H1 (cell line): ENCODE data around the gene CHI3L1. TPM values are rescaled to one million over a fixed set of nuclear protein-coding genes. Genes with fewer than 3 reads are reported as not detected.
A peak's percentile ranks its signal among the peaks of the same experiment; 100 is the strongest.

Source experiments
- CTCF ChIA-PET: fragments of 300-600 bp; sonication (Branson Sonifier 250); formaldehyde crosslinking; loops from one replicate; lab custom pipeline; 2021; ENCODE audit not compliant: partially characterized antibody; lab: Charles Lee
- POLR2A ChIA-PET: fragments of 300-600 bp; sonication (Branson Sonifier 250); formaldehyde crosslinking; loops from one replicate; lab custom pipeline; 2021; ENCODE audit warnings: inconsistent platforms; ENCODE audit not compliant: partially characterized antibody; lab: Charles Lee
- DNase-seq, 2 experiments: peaks; one replicate each; pipeline versions ENCODE4 v3.0.0 to v3.0.0-alpha.2; 2010 to 2022; ENCODE audit warnings: low spot score in 2 of 2, low read depth in 1 of 2, mixed read lengths in 1 of 2
- FAIRE-seq: peaks from 2 replicates; lab custom pipeline; 2011; peaks lifted over from hg19 to GRCh38; lab: Jason Lieb, UNC
- H2AFZ ChIP-seq: 2 replicates; pipeline ENCODE4 v1.8.1; 2012; ENCODE audit warnings: low read length, inconsistent platforms
- H2AK5ac ChIP-seq: 2 replicates; pipeline ENCODE4 v1.6.1; 2013; ENCODE audit warnings: low read depth, low read length
- H2BK120ac ChIP-seq: replicated peaks from 2 replicates; pipeline ENCODE3; 2013; ENCODE audit warnings: low read depth, low read length, inconsistent platforms
- H2BK12ac ChIP-seq: 2 replicates; pipeline ENCODE4 v1.6.1; 2013; ENCODE audit warnings: low read depth, low read length
- H2BK15ac ChIP-seq: 2 replicates; pipeline ENCODE4 v1.6.1; 2013; ENCODE audit warnings: low read length
- H2BK20ac ChIP-seq: 2 replicates; pipeline ENCODE4 v1.6.1; 2013; ENCODE audit warnings: low read length
- H2BK5ac ChIP-seq: 2 replicates; pipeline ENCODE4 v1.6.1; 2013; ENCODE audit warnings: low read depth, low read length
- H3K14ac ChIP-seq: 2 replicates; pipeline ENCODE4 v1.6.1; 2013; ENCODE audit warnings: inconsistent platforms; ENCODE audit not compliant: insufficient read length
- H3K18ac ChIP-seq: 2 replicates; pipeline ENCODE4 v1.6.1; 2013; ENCODE audit warnings: low read length; ENCODE audit errors: extremely low read depth
- H3K23ac ChIP-seq: 2 replicates; pipeline ENCODE4 v1.6.1; 2013; ENCODE audit warnings: inconsistent platforms; ENCODE audit not compliant: insufficient read length
- H3K23me2 ChIP-seq: 2 replicates; pipeline ENCODE4 v1.6.1; 2013; ENCODE audit warnings: low read depth, low read length
- H3K27ac ChIP-seq: 2 replicates; pipeline ENCODE4 v1.6.1; 2011; ENCODE audit warnings: low read depth, low read length, inconsistent platforms
- H3K27me3 ChIP-seq, 4 experiments: replicated peaks in 1 of 4; 1 replicate in 1 of 4; 2 replicates in 3 of 4; pipeline versions ENCODE4 v1.6.1 to v1.8.1; 2011 to 2013; ENCODE audit warnings: low read length in 3 of 4, mild to moderate bottlenecking in 3 of 4, inconsistent platforms in 2 of 4, mixed read lengths in 2 of 4, moderate library complexity in 1 of 4; ENCODE audit not compliant: control insufficient read depth in 3 of 4, insufficient read depth in 3 of 4; ENCODE audit errors: extremely low read depth in 1 of 4
- H3K36me3 ChIP-seq, 4 experiments: 2 replicates each; pipeline versions ENCODE4 v1.6.1 to v1.8.1; 2011 to 2013; ENCODE audit warnings: mild to moderate bottlenecking in 4 of 4, low read length in 3 of 4, moderate library complexity in 2 of 4, control low read depth in 1 of 4, inconsistent platforms in 1 of 4; ENCODE audit not compliant: insufficient read depth in 4 of 4, control insufficient read depth in 2 of 4
- H3K4ac ChIP-seq: replicated peaks from 2 replicates; pipeline ENCODE3; 2013; ENCODE audit warnings: low read length, low read depth, mixed read lengths, inconsistent platforms; ENCODE audit not compliant: insufficient read length
- H3K4me1 ChIP-seq, 4 experiments: replicated peaks in 1 of 4; 1 replicate in 1 of 4; 2 replicates in 3 of 4; pipeline versions ENCODE4 v1.6.1 to v1.8.1; 2011 to 2013; ENCODE audit warnings: low read length in 3 of 4, inconsistent platforms in 2 of 4, mixed read lengths in 1 of 4; ENCODE audit not compliant: insufficient read depth in 4 of 4, control insufficient read depth in 3 of 4
- H3K4me2 ChIP-seq, 2 experiments: 2 replicates each; pipeline versions ENCODE4 v1.6.1 to v1.8.1; 2011 to 2013; ENCODE audit warnings: low read depth in 2 of 2, low read length in 2 of 2, control low read depth in 1 of 2, inconsistent platforms in 1 of 2, mild to moderate bottlenecking in 1 of 2; ENCODE audit not compliant: insufficient read depth in 1 of 2
- H3K4me3 ChIP-seq, 4 experiments: fragments of 200-600, 300-600 bp in 1 of 4; sonication (generic), shearing (Covaris generic), sonication (Bioruptor Twin) in 1 of 4; 2 replicates each; pipeline versions ENCODE4 v1.5.1 to v1.8.1; 2011 to 2016; ENCODE audit warnings: low read length in 4 of 4, low read depth in 3 of 4, control low read depth in 2 of 4, inconsistent platforms in 2 of 4, mild to moderate bottlenecking in 2 of 4, mixed read lengths in 1 of 4, moderate library complexity in 1 of 4; ENCODE audit not compliant: insufficient read depth in 2 of 4; ENCODE audit errors: extremely low read depth in 1 of 4
- H3K56ac ChIP-seq: replicated peaks from 2 replicates; pipeline ENCODE3; 2013; ENCODE audit warnings: low read depth, mild to moderate bottlenecking, mixed read lengths, low read length, inconsistent platforms; ENCODE audit not compliant: insufficient read length
- H3K79me1 ChIP-seq: 2 replicates; pipeline ENCODE4 v1.6.1; 2013; ENCODE audit warnings: low read depth, low read length, control low read depth
- H3K79me2 ChIP-seq, 2 experiments: 2 replicates each; pipeline versions ENCODE4 v1.6.1 to v1.8.1; 2012 to 2013; ENCODE audit warnings: low read length in 2 of 2, mild to moderate bottlenecking in 2 of 2, inconsistent platforms in 1 of 2; ENCODE audit not compliant: insufficient read depth in 2 of 2, control insufficient read depth in 1 of 2
- H3K9ac ChIP-seq, 4 experiments: replicated peaks in 1 of 4; 1 replicate in 1 of 4; 2 replicates in 3 of 4; pipeline versions ENCODE4 v1.6.1 to v1.8.1; 2011 to 2013; ENCODE audit warnings: low read depth in 3 of 4, low read length in 3 of 4, control low read depth in 2 of 4, mild to moderate bottlenecking in 2 of 4, moderate library complexity in 2 of 4, inconsistent platforms in 1 of 4; ENCODE audit errors: extremely low read depth in 1 of 4
- H3K9me3 ChIP-seq, 2 experiments: 2 replicates each; pipeline versions ENCODE4 v1.6.1 to v1.8.1; 2012 to 2013; ENCODE audit warnings: mild to moderate bottlenecking in 2 of 2, moderate library complexity in 2 of 2, control low read depth in 1 of 2, inconsistent platforms in 1 of 2, low read depth in 1 of 2, low read length in 1 of 2, mixed read lengths in 1 of 2; ENCODE audit not compliant: insufficient read depth in 2 of 2
- H4K20me1 ChIP-seq, 2 experiments: replicated peaks in 1 of 2; 2 replicates each; pipeline versions ENCODE3 to v1.8.1; 2011 to 2013; ENCODE audit warnings: inconsistent platforms in 2 of 2, low read length in 2 of 2, mild to moderate bottlenecking in 1 of 2; ENCODE audit not compliant: insufficient read depth in 2 of 2, control insufficient read depth in 1 of 2
- H4K5ac ChIP-seq: 2 replicates; pipeline ENCODE4 v1.6.1; 2013; ENCODE audit warnings: low read length, low read depth, mixed read lengths, inconsistent platforms; ENCODE audit not compliant: insufficient read length
- H4K8ac ChIP-seq: 2 replicates; pipeline ENCODE4 v1.8.0; 2013; ENCODE audit warnings: mild to moderate bottlenecking, moderate library complexity, low read length, inconsistent platforms; ENCODE audit not compliant: insufficient read depth; ENCODE audit errors: extremely low read depth
- H4K91ac ChIP-seq: replicated peaks from 2 replicates; pipeline ENCODE3; 2013; ENCODE audit warnings: low read length, mixed read lengths, inconsistent platforms; ENCODE audit not compliant: insufficient read length
- CREB1 ChIP-seq: IDR thresholded peaks from 2 replicates; pipeline ENCODE4 v1.6.1; 2012; ENCODE audit warnings: inconsistent platforms
- FOSL1 ChIP-seq: IDR thresholded peaks from 2 replicates; pipeline ENCODE4 v1.6.1; 2011; ENCODE audit warnings: mild to moderate bottlenecking, low read depth, low read length, moderate library complexity; ENCODE audit not compliant: insufficient read depth
- HDAC6 ChIP-seq: IDR thresholded peaks from one replicate; pipeline ENCODE4 v1.7.1; 2012; ENCODE audit warnings: low read depth, mild to moderate bottlenecking, inconsistent platforms, low read length, moderate library complexity
- KDM1A ChIP-seq: fragments of 200-600, 300-600 bp; sonication (generic); IDR thresholded peaks from 2 replicates; pipeline ENCODE4 v1.7.1; 2016; ENCODE audit warnings: mild to moderate bottlenecking, low read length, borderline replicate concordance
- KDM5A ChIP-seq: fragments of 200-600 bp; IDR thresholded peaks from 2 replicates; pipeline ENCODE4 v1.7.1; 2012; ENCODE audit warnings: mild to moderate bottlenecking, low read length, inconsistent platforms, mixed read lengths
- PHF8 ChIP-seq: fragments of 200-600 bp; sonication (generic); conservative IDR thresholded peaks from 2 replicates; pipeline ENCODE4 v1.7.1; 2012; ENCODE audit warnings: low read depth, mild to moderate bottlenecking, inconsistent platforms, low read length, moderate library complexity
- RXRA ChIP-seq: IDR thresholded peaks from 2 replicates; pipeline ENCODE4 v1.6.1; 2011; ENCODE audit warnings: low read depth, mild to moderate bottlenecking, low read length, moderate library complexity; ENCODE audit not compliant: insufficient read depth
- SP4 ChIP-seq: IDR thresholded peaks from 2 replicates; pipeline ENCODE4 v1.6.1; 2012; ENCODE audit warnings: low read length, inconsistent platforms
- WGBS, 2 experiments: shearing (Covaris generic) in 1 of 2; methylation state at CpG; one replicate each; pipeline versions ENCODE4 v1.1.6 to v1.1.7; 2013 to 2015; ENCODE audit warnings: low lambda C conversion rate in 2 of 2, mixed read lengths in 2 of 2, inconsistent platforms in 1 of 2, low coverage in 1 of 2, missing lambda C conversion rate in 1 of 2; ENCODE audit not compliant: insufficient replicate concordance in 2 of 2, insufficient coverage in 1 of 2, insufficient read length in 1 of 2; ENCODE audit errors: extremely low coverage in 1 of 2, missing lambda C conversion rate in 1 of 2; 5-methylcytosine and 5-hydroxymethylcytosine counted together
- polyA plus RNA-seq, 7 experiments: library from polyadenylated mRNA; depleted of rRNA in 3 of 7; stranded (reverse) in 5 of 7; unstranded in 2 of 7; fragments of >200 nt in 5 of 7; fragments of 200-250 nt in 2 of 7; gene quantifications; 1 replicate in 5 of 7; 2 replicates in 1 of 7; 4 replicates in 1 of 7; pipeline versions ENCODE4 v1.2.1 to v1.2.3, GENCODE V29; 2011 to 2013; ENCODE audit warnings: missing spikeins in 2 of 7, mixed read lengths in 2 of 7
- total RNA-seq: library from RNA; stranded (reverse); fragmentation: NEBNext Ultra II Directional; extraction: Animal tissue kit (Norgen Biotek cat#: 25700); gene quantifications from 2 replicates; pipeline ENCODE4 v1.2.1, GENCODE V29; 2021
- TF ChIP-seq, protein P1 (sequence below): IDR thresholded peaks from 2 replicates; pipeline ENCODE4 v1.6.1; 2012; ENCODE audit warnings: inconsistent platforms

The CHI3L1 gene
- total and polyA plus RNA-seq, 2 of the 8 experiments (the other 6 are each of a cell fraction or from before 2014, with no cell fraction given), result 1.0 TPM; not detected in 1

DNA sequence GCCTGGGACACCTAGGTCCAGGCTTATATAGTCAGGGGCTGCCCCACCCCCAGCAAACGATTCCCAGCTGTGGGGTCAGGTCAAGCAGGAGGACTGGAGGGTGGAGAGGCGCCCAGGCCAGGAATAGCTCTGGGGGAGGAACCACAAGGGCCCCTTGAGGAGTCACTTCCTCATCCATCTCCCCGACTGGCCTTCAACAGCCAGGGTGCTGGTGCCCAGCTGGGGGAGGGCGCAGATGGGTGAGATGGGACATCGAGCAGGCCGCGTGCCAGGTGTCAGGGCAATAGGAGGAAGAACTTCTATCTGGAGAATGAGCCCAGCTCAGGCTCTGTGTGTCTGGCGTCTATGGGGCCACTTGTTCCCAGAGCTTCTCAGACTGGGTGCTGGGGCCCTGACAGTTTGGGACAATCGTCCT lies 10.7 kb downstream of the CHI3L1 start:
- Histone ChIP-seq H2BK120ac (no peak overlapping the region), H3K9ac (no peak overlapping the region), H4K20me1 (no peaks in the 10 kb centered on the region), H2BK5ac (no peak overlapping the region), H2BK15ac (no peak overlapping the region), H3K4me2 (no peak overlapping the region), H3K79me1 (no peaks in the 10 kb centered on the region), H3K4me1 (peaks cover 0 to 7% (median 3%) of the 10 kb centered on the region in 4 experiments; a peak in 4 of 7 replicates), H3K9me3 (no peaks in the 10 kb centered on the region), H3K18ac (no peak overlapping the region), H3K23ac (no peak overlapping the region), H3K4me3 (no peak overlapping the region), H4K5ac (no peak overlapping the region), H3K27me3 (no peaks in the 10 kb centered on the region), H3K27ac (no peak overlapping the region), H2AFZ (no peak overlapping the region), H3K4ac (no peak overlapping the region), H2BK12ac (no peak overlapping the region), H3K23me2 (no peaks in the 10 kb centered on the region), H4K8ac (peak overlapping the region; percentile 57; the same call in 1 of the 2 replicates), H3K79me2 (no peaks in the 10 kb centered on the region), H2AK5ac (no peak overlapping the region), H3K36me3 (no peaks in the 10 kb centered on the region), H2BK20ac (no peak overlapping the region), H4K91ac (no peak overlapping the region), H3K14ac (no peak overlapping the region), H3K56ac (no peak overlapping the region)
- ChIA-PET POLR2A (no interaction called here), CTCF (interaction anchor here (0.6 to 12.8 kb wide), 27 partner anchors 8 to 1223 kb away, joined by 3 to 140 read pairs (median 5); partner anchors contain the start of genes ADORA1 and CHI3L1)
- DNase-seq (no peak), FAIRE-seq (no peak)
- TF ChIP-seq HDAC6, result no peak
- no peak for TF ChIP-seq SP4
- no peak for TF ChIP-seq PHF8
- TF ChIP-seq RXRA, result no peak
- no peak for TF ChIP-seq KDM1A
- TF ChIP-seq, protein P1, sequence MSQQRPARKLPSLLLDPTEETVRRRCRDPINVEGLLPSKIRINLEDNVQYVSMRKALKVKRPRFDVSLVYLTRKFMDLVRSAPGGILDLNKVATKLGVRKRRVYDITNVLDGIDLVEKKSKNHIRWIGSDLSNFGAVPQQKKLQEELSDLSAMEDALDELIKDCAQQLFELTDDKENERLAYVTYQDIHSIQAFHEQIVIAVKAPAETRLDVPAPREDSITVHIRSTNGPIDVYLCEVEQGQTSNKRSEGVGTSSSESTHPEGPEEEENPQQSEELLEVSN, result no peak
- no peak for TF ChIP-seq KDM5A
- TF ChIP-seq CREB1, result no peak
- TF ChIP-seq FOSL1, result no peak
- WGBS, 2 experiments, result 90% methylated on average over 9 of the region's 9 CpGs; no CpG with 5 or more reads in 1 of the 2 experiments
